GM19397 (cell line): ENCODE results near the gene IYD.
"Not testable (repeated sequence)": the region's sequence is repeated elsewhere in the genome, so short reads cannot be mapped to it uniquely, and the experiment has no call there.

Source experiments
- ATAC-seq: cut with Tn5 transposase; IDR thresholded peaks from one replicate; pipeline ENCODE4 v1.9.1; 2021; ENCODE audit warnings: mild to moderate bottlenecking, moderate library complexity; ENCODE audit not compliant: unreplicated experiment

The IYD gene

GRCh38 chr6:150349546-150349945 lies 19.3 kb upstream of the IYD start:
- no peak for ATAC-seq

DNA sequence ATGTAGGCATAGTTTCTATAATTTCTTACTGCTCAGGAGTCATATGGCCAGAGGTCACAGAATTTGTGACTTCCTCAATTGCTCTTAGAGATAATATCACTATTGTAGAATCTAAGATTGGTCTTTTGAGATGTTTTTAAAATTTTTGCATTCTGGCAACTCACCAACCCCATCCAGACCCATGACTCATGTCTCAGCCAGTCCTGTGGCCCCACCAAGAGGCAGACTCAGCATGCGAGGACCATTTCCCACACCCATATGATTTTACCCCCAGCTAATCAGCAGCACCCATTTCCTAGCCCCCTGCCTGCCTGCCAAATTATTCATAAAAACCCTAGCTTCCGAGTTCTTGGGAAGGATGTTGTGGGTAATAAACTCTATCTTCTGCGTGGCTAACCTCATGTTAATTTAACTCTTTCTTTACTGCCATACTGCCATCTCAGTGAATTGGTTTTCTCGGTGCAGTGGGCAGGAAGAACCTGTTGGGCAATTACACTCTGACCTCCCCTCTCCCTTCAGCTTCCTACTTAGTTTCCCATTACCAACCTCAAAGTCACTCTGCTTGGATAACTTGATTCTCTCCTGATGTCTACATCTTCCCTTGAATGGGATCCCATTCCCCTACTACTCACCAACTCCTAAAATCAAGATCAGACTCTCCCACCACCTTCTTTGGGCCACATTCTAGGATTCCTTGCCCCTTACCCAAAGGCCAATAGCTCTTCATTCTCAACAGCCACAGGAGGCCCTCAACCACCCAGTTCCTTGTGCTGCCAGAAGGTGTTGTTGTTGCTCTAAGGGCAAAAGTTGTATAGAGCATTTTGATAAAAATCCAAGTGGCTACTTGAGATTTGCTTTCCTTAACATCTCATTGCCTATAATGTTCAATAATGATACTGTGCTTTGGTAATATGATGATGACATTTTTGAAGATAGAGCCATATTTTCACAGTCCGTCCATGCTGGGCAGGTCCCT lies 16.2 kb upstream of the IYD start:
- no peak for ATAC-seq

GRCh38 chr6:150353445-150353844 lies 15.4 kb upstream of the IYD start:
- no peak for ATAC-seq

DNA sequence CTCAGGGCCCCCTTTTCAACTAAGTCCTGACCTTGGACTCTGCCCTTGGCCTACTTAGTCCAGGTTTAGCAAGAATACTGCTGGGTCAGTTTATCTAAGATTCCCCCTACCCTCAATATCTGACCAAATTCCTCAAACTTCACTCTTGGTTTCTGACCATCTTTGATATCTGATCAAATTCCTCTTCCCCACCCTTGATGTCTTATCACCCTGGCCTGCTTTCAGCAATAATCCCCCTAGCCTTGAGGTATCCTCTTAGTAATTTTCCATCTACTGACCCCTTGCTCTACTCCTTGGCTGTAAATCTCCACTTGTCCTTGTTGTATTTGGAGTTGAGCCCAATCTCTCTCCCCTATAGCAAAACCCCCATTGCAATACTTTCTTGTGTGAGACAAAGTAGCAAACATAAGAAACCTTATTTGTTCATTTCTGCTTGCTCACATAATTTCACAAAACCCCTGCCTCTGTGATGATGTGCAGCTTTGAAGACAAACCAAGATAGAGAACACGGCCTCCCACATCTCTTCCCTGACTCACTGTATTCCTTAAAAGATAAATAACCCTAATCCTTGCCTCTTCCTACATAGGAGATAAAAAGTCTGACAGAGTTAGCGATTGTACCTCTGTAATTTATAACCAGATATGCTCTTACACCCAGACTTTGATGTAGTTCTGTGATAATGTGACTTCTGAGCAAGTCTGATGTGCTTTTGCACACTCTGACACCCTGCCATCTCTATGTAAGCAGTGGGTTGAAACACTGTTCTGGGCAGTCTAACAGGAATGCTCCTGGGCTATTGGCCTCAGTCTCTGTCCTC lies 13.8 kb upstream of the IYD start:
- no peak for ATAC-seq

- no peak for ATAC-seq
Measured at GRCh38 chr6:150355932-150356331, 12.9 kb upstream of the IYD start.

DNA sequence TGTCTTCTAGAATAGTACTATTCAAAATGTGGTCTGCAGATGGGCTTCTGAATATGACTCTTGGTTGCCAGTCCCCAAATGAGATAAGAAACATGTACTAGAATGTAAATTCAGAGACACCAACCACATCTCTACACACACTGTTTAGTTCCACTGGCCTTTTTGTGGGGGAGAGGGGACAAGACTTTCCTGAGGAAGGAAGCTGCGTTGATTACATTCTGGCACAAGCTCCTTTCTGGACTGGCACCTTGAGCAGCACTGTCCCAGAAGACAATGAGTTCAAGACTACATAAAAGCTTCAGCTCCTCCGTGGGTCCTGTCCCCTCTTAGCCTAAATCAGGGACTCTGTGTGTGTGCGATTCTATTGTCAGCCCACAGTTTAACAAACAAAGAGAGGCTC lies 6.9 kb upstream of the IYD start:
- ATAC-seq, result no peak

GRCh38 chr6:150363733-150364132 lies 5.1 kb upstream of the IYD start:
- no peak for ATAC-seq

GRCh38 chr6:150366118-150366778 lies 2.6 kb upstream of the IYD start:
- ATAC-seq, result no peak

DNA sequence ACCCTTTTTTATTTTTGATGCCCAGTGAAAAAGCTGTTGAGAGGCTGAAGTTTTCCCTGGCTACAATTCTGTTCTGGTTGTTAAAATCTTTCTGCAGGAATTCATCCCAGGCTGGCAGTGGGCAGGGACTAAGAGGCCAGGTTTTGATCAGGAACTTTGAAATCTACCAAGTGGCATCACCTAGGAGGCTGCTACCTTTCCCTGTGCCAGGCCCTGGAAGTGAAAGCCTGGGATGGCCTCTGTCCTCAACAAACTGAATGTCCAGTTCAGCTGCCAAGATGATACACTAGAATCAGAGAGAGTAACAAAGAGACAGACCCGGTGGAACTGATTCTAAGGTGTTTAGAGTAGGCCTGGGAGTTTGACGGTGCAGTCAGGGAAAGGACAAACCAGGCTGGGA lies 596 bp downstream of the IYD start:
- no peak for ATAC-seq

GRCh38 chr6:150370112-150370511 lies 1.3 kb downstream of the IYD start:
- ATAC-seq, result no peak

DNA sequence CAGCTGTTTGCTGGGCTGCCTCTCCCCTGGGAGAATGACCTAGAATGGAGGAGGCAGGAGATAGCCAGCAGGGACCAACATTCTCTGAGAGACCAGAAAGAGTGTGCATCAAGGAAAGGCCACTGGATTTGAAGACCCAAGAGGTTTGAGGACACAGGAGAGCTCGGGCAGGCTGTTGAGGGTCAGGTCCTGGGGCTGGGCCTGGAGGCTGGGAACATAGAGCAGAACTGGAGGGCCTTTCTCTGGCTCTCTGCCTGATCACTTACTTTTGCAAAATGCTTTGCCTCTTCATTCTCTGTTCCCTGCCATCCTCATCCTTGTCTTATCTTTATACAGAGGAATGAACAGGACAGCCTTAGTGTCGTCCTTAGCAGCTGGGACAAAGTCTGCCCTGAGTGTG lies 2.5 kb downstream of the IYD start:
- no peak for ATAC-seq

- no peak for ATAC-seq
Measured at GRCh38 chr6:150372051-150372450, 3.2 kb downstream of the IYD start.

DNA sequence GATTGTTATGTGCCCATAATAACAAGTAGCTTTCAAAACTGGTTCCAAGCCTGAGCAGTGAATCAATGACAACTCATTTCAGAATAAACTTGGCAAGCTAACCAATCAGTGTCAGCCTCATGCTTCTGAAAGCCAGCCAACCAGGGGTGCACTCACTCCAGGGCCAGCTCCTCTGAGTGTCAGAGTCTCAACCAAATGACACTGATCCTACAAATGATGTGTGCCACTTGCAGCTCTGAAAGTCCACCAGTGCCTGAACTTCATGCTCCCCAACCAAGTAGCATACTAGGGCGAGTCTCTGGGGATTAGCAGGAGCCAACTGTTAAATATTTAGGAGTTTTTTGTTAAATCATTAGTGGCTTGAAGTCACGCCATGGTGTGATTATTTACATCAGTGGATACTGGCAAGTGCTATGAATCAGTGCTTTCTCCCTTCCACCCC lies 4.5 kb downstream of the IYD start:
- no peak for ATAC-seq

DNA sequence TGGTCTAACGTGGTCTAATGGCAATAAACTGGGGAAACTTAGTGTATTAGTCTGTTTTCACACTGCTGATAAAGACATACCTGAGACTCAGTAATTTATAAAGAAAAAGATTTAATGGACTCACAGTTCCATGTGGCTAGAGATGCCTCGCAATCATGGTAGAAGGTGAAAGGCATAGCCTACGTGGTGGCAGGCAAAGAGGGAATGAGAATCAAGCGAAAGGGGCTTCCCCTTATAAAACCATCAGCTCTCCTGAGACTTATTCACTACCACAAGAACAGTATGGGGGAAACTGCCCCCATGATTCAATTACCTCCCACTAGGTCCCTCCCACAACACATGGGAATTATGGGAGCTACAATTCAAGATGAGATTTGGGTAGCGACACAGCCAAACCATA lies 5.5 kb downstream of the IYD start:
- ATAC-seq, result not testable (repeated sequence)

GRCh38 chr6:150377211-150377781 lies 8.5 kb downstream of the IYD start:
- no peak for ATAC-seq

- no peak for ATAC-seq
Measured at GRCh38 chr6:150380256-150380655, 11.4 kb downstream of the IYD start.

DNA sequence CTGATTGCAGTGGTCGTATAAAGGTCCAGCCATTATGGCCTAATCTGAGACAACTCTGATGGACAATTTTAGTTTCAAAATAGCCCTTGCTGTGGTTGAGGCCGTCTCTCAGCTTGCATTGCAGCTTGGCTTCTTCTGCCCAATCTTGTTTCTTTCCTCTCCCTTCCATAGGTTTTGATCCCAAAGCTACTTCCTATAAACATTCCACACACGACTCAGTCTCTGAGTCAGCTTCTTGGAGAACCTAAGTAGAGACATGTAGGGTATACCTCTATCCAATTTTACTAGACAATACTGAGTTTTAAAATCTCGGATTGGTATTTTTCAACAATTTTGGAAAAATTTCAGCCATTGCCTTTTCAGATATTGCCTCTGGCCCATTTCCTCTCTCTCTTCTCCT lies 13.4 kb downstream of the IYD start:
- no peak for ATAC-seq

- ATAC-seq, result no peak
Measured at GRCh38 chr6:150391414-150391813, 22.6 kb downstream of the IYD start.

- no peak for ATAC-seq
Measured at GRCh38 chr6:150391890-150392289, 23.1 kb downstream of the IYD start.

DNA sequence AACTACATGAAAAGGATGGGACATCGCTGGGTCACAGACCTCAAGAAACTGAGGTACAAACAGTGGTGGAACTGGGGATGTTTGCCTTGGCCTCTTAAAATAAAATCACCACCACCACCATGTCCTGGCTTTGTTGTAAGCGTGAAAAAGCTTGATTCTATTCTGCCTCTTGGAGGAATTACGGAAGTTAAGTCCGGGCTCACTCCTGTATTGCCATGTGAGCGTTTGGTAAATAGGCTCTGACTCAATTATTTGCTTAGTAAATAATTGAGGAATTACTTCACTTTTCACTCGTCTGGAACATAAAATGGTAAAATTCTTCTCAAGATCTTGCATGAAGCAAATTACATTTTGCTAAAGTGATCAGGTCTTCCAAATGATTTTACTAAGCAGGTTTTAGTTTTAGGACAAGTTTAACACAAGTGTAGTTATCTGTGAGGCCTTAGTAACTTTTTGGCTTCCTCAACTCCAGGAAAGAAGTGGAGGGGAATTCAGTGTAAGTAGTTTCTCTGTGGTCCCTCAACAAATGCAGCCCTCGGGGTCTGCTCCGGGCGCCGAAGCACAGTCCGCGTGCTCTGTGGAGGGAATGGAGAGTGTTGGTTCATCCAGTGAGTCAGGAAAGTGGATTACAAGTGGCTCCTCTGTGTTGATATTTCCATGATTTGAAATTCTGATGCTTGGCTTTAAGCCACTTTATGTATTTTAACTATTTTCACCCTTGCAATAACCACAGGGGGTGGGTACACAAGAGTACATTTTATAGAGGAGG lies 23.8 kb downstream of the IYD start:
- no peak for ATAC-seq
